GM18498 (cell line): ENCODE data around the gene GLS.

Experiments used
- ATAC-seq: cut with Tn5 transposase; IDR thresholded peaks from one replicate; pipeline ENCODE4 v1.9.1; 2021; ENCODE audit warnings: mild to moderate bottlenecking, moderate library complexity; ENCODE audit not compliant: unreplicated experiment

GLS gene

DNA sequence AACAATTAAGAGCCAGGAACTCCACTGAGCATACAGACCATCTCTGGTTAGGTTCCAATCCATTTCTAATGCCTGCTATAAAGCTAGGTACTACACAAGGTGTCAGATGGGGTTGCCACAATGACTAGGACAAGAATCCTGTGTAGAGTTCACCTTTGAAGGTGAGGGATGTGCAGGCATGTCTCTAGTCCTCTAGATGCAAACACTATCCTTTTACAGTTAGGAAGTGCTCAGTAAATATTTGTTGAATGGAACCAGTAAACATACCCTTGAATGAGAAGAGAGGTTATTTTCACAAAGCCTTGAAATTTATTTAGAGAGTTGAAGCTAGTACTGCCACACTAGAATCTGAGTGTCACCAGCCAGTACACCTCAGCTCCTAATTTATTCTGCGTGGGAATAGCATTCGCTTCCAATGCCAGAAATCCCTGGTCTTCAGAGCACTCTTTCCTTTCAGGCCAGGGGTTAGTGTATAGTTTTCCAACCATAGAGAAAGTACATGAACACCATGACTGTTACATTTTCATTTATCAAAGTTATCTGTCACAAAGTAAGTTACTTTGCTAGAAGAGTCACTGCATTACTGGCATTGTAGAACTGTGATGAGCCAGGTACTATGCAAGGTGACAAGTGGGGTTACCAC, 85.1 kb downstream of the GLS start:
- ATAC-seq, result no peak

DNA sequence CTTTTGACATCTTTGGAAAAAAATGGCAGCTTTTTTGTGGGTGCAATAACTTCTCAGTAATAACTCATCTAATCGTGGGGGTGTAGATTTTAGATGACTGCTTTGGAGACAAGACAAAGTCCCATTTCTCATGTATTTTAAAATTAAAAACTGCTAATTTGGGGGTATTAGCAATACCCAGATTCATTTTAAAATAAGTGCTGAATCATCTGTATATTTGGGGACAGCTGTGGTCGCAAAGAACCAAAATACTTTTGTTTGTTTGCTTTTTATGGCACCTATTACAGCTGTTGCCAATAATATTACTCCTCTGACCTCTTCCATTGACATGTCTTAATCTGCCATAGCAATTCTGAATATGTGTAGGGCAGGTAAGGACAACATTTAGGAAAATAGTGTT, 87.9 kb downstream of the GLS start:
- ATAC-seq, result no peak

DNA sequence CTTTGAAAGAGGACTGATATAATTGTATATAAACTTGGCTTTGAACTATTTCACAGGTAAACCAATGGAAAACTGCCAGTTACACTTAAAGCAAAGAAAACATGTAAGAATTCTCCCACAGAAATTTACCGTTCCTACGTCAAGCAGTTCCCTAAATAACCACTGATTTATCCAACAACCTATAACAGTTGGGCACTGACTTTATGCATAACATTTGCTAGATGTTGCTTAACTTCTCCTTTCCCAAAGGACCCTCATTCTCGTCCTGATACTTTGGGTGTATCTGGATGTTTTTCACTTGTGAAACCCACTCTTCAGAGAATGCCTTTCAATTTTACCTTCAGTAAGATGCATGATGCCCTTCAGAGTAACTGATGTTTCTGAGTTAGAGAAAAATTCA, 89.5 kb downstream of the GLS start:
- ATAC-seq, result no peak

DNA sequence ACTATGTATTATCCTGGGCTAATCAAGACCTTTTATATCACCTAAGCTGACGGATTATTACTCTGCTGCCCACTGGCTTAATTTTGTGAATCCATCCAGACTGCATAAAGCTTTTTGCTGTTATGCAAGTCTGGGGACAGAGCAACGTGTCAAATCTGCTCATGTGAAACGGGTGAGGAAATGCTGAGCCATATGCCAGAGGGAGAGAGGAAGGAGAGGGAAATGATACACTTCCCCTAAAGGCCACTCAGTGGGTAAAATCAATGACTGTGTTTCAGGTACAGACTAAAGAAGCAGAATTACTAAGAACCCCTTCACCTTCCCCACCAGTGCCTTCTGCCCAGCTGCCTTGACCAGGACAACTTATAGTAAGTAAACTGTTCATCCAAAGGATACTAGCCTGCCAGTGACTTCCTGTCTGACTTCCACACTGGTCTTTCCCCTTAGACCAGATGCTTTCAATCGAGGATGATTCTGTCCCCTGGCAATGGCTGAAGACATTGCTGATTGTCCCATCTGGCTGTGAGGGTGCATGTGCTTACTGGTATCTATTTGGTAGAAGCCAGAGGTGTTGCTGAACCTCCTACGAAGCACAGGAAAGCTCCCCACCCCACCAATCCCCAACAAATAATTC, 90.4 kb downstream of the GLS start:
- no peak for ATAC-seq

DNA sequence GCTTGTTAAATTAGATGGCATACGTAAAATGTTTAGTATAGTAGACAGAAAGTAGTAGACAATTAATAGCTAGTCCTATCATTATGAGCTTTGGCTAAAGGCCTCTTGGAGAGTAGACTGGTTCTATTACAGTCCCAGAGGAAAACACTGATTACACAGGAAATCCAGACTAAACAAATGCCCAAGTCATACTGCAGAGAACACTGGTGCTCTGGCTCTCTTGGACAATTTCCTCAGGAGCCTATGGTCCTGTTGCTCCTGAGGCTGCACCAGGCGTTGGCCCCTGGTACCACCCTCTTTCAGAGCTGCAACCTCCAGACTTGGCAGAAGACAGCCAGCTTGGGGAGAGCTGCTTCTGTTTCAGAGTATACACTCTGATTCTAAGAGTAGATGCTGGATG, 91.6 kb downstream of the GLS start:
- ATAC-seq, result no peak

DNA sequence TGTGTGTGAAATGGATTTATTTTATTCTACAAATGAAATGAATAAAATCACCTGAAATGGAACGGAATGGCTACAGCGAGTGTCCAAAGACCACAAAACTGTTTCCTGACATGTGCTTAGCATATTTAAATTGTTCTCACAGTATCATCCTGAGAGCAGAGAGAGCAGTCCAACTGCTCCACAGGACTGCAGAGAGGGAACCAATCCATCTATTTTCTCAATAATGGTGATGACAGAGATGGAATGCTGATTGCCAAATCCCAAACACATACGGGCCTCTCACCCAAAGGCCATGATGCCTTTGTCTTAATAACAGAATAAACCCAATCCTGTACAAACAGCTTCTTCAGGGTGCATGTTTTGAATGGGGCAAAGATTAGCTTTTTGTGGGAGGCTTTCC, 92.2 kb downstream of the GLS start:
- no peak for ATAC-seq

DNA sequence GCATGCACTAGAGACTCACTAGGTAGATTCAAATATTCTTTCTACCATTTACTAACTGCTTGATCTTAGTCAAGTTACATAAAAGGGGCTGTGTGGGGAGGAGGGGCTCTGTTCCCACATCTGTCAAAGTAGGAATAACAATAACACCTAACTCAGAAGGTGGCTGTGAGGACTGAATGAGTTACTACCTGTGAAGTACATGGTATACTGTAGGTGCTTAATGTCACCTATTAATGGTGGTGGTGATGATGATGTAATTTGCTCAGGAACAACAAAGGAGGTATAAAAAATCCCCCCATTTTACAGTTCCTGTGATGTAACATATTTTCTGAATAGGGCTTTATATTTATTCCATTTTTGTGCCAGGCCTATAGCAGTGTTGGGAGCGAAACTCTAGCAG, 92.6 kb downstream of the GLS start:
- no peak for ATAC-seq

DNA sequence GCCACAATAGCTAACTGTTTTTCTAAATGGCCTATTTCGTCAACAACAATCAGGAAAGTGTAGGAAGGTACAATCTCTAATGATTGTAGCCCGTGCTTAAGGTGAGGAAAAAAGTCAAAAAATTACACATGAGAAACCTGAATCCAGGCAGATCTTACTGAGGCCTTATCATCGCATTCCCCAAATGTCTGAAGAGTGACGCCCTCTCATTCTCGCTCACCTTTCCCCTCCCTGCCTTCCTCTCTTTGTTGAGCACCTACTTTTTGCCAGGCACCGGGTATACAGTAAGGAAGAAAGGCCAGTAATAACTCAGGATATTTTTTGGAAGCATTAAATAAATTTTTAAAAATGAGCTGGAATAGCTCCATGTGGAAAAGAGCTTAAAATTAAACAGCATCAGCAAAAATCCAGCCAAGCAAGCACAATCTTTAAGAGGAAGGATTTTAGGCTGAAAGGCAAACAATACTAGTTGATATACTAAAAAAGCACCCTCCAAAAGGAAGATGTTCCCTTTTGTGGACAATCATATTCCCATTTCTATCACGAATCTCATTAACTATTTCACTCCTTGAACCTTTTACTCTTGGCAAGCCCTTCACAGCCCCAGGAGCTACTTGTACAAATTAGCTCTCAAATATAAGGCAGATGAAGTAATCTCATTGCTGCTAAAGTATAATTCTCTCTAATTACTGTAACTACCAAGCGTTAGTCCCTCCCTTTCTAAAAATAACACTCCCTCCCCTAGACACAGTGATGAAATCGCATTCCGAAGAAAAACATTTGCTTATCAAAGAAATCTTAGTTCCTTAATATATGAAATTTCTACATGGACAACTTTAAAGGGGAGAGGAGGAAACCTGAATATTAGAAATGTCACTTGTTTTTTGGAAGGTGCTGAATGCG, 93.4 kb downstream of the GLS start:
- ATAC-seq, result no peak

DNA sequence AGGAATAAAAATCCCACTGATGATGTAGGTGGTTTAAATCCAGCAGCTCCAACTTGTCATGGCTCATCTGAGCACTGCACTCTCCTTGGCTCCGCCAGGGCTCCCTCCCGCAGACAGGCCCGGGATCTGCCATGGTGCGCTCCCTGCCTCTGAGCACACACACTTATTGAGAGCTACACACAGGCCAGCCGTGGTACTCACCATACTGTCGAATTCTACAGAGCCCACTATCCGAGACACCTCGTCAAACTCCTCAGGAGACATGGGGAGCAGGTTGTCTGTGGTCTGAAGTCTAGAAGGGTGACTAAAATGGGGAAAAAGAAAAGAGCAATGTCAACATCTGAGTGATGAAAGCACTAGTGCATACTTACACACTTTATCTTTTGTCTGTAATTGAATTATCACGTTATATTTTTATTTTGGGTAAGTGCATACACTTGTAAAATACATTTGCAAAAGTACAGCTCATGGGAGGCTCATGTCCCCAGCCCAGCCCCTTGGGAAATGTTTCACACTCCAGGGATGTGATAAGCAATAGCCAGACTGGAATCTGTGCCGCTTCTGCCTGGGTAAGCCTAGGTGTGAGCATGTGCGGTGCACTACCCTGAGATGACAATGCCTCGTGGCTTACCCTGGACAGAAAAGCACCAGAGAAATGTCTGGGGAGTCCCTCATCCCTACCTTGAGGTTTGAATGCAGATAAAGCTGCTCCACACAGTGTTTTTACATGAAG, 94.2 kb downstream of the GLS start:
- no peak for ATAC-seq

DNA sequence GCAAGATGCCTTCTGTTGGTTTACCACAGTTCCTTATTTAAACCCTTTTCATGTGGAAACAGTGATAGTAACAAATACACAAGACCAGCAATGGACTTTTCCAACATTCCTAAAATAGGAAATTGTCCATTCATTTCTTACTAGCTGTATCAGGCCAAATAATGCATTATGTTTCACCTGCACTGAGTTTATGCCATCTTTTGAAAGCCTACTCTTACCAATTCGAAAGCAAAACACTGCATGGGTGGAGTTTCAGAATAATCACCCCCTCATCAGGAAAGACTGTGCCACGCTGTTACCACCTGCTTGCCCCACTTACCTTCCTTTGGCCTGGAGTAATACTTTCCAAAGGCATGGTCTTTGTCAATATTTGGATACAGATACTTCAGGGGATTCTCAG, 95.9 kb downstream of the GLS start:
- no peak for ATAC-seq

DNA sequence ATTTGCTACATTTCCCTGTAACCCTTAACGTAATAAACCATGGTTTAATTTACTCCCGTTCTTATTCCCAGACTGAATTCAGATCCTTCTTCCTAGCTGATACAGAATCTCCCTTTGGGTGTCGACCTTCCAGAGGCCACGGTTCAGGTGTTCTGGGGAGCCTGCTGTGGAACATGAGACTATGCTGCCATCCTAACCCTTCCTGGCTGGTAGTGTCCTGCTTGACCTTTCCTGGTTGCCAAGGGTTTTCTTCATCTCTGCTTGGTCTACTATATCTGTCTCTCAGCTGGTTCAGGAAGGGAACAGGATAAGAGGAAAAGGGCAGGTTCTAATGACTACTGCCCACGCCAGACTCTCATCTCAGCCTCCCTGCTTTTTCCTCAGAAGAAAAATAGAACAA, 96.9 kb downstream of the GLS start:
- ATAC-seq, result no peak

DNA sequence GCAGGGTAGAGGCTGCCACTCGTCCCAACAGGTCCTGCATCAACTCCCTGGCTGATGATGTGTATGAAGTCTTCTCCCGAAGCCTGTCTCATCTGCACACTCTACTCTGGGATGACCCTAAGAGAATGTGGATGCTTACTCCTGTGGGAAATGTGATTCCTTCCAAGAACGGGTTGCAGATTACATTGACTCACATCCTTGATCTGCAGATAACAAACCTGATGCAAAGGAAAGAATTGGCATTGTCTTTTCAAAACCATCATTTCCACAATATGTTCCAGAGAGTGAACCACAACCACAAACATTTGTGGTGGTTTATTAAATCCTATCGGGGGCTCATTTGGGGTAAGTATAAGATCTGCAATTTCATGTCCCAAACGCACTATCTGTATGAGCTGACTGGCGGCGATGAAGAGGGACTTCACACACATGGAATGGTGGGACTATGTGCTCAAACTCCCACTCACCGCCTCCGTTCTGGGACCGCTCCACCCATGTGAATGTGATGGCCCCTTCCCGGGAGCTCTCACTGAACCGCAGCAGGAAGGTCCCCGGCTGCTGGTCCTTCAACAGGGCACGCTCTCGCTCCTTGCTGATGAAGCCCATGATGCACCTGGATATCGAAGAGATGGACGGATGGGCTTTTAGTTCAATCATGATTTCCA, 97.9 kb downstream of the GLS start:
- no peak for ATAC-seq

DNA sequence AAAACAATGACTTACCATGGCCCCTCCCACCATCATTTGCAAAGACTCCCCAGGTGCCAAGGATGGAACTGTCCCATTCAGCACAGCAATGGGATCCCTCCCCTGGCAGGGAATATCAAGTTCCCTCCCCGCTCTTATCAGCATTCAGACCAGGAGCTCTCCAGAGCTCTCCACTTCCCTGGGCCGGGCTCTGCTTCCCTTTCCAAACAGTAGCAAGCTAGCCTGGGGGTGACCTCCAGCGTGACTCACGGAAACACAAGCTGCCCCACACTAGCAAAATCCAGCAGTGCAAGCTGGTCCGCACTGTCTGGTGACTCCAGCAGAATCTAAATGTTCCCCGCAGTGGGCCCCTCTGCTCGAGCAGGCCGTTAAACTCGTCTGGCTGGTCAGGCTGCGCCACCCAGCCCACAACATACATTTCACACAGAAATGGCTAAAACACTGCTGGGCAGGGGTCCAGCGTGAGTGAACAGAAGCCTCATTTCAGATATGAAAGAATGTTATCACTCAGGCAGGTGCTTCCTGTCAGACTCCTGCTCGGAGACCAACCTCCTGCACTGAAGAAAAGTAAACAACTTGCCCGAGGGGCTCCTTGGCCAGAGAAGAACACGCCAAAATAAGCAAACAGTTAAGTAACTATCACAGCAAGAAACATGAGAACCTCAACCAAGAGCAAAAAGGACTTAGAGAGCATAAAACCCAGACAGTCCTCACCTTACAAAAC, 99.4 kb downstream of the GLS start:
- no peak for ATAC-seq

DNA sequence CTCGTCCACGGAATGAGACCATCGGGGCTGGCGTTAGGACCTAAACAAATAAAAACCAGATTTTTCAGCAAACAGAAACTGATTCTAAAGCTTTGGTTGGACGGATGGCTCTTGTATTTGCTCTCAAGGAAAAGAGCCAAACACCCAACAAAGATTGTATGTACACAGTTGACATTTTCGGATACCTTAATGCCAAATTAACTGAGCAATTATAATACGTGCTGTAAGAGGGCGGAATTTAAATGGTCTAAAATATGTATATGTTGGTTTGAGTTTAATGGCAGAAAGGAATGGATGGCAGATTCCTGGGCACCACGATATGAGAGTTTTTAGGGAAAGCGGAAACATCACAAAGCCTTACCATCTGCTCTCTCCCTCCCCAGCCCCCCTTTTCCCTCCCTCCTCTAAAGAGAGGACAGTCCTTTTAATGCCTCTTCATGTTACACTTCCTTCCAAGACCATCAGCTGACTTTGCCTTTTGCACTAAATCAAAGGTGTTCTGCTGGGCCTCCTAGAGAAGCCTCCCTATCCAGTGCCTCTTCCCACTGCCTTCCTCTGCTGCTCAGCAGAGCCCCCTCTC, 100.1 kb downstream of the GLS start:
- ATAC-seq, result no peak

DNA sequence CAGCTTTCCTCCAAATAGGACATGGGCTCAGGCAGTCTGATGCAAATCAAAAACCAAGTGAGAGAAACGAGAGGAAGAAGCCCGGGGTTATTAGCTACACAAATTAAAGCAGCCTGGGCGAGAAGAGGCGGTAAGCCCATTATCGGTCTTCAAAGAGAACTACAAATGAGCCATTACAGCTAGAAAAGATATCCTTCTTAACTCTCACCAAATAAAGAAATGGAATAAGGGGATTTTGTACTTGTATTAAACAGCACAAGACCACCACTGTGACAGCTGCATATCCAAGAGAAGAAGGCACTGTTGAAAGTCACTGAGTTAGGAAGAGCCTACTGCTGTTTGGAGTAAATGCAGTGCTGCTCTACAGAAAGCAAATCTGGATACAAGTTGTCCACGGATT, 100.7 kb downstream of the GLS start:
- ATAC-seq, result no peak

DNA sequence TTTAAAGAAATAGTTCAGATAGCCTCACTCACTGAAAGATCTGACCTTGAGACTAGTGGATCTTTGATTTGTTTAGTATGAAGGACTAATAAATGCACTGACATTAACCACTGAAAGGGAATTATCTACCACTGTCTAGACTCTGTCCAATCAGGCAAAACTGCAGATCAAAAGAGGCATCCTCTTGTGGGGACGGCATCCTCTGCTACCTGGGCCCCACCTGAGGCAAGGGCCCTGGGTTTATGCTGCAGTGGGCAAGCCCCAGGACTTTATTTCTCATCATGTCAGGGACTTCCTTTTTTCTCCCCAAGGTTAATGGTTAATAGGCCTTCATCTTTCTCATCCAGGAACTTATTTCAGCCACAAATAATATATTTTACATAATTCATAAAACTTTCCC, 101.1 kb downstream of the GLS start:
- ATAC-seq, result no peak

DNA sequence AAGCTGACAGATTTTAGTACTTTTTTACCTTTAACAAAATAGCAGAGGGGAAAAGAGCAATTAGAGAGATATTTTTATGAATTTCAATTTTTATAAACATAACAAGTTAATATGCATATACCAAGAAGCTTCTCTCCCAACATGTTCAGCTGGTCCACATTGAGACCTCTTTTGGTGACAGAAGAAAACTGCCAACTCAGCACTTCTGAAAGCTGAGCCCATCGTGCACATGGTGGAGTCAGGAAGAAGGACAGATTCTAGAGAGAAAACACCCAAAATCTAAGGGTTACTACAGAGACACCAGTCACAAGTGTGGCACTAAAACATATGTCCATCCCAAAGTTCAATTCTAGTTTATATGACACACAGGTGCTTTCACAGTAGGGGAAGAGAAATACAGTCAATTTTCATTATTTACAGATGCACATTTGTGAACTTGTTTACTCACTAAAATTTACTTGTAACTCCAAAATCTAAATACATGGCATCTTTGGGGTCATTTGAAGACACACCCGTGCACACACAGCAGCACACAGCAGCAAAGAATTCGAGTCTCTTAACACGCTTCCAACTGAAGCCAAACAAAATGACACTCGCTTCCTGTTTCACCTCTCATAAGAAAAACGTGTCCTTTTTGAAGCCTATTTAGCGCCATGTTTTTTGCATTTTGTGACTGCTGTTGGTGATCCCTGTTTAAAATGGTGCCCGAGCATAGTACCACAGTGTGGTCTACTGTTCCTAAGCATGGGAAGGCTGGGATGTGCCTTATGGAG, 101.8 kb downstream of the GLS start:
- ATAC-seq, result no peak

DNA sequence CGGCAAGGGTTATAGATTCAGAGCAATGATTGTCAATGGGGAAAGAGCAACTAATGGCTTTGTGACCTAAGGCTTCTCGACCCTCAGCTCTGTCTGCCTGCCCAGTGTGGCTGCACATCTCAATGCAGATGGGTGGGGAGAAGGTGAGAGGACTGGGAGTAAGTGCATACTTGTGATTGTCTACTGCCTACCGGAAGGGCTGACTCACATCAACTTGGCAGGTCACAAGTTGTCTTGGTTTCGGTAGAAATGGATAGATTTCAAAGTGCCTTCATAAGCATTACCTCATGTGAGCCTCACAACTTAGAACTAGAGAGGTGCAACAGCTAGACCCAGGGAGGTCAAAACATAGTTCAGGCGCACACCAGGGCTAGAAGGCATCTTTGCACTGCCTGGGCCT, 104.0 kb downstream of the GLS start:
- ATAC-seq, result no peak
